K562 (cell line): ENCODE results near the gene LDAH.

ENCODE experiments used
- CEBPB ChIP-seq: fragments of 450-650 bp; IDR thresholded peaks from 2 replicates; pipeline ENCODE4 v1.6.1; 2016; ENCODE audit warnings: missing genetic modification characterization, missing compliant biosample characterization
- HIVEP1 ChIP-seq: fragments of 250-450 bp; sonication (Bioruptor Pico); IDR thresholded peaks from 2 replicates; pipeline ENCODE4 v1.4.0; 2020; ENCODE audit warnings: mild to moderate bottlenecking
- ILF3 ChIP-seq: fragments of 450-650 bp; IDR thresholded peaks from 2 replicates; pipeline ENCODE4 v1.6.1; 2018; ENCODE audit warnings: antibody characterized with exemption, mild to moderate bottlenecking, moderate library complexity, borderline replicate concordance
- MTA3 ChIP-seq: fragments of 450-650 bp; formaldehyde crosslinking; IDR thresholded peaks from 2 replicates; pipeline ENCODE4 v1.6.1; 2017; ENCODE audit warnings: mild to moderate bottlenecking, borderline replicate concordance
- ZBTB17 ChIP-seq: fragments of 450-650 bp; formaldehyde crosslinking; IDR thresholded peaks from 2 replicates; pipeline ENCODE4 v1.4.0; 2020; ENCODE audit warnings: mild to moderate bottlenecking
- ZNF274 ChIP-seq: IDR thresholded peaks from 2 replicates; pipeline ENCODE4 v1.6.1; 2011; ENCODE audit warnings: low read depth, mild to moderate bottlenecking, low read length, moderate library complexity, borderline replicate concordance
- TF ChIP-seq, protein P1 (sequence below), 3 experiments: IDR thresholded peaks in 2 of 3; conservative IDR thresholded peaks in 1 of 3; 2 replicates each; pipeline ENCODE4 v1.5.1; 2011 to 2012; ENCODE audit warnings: low read length in 3 of 3, mild to moderate bottlenecking in 3 of 3, control low read depth in 2 of 3, improper control_type of control experiment in 1 of 3, inconsistent platforms in 1 of 3, low read depth in 1 of 3, mixed read lengths in 1 of 3, moderate library complexity in 1 of 3; ENCODE audit not compliant: insufficient read depth in 2 of 3
- TF ChIP-seq, protein P2 (sequence below): sonication (generic); formaldehyde crosslinking; IDR thresholded peaks from 2 replicates; pipeline ENCODE4 v1.5.0; 2020; ENCODE audit warnings: missing genetic modification reagents

DNA sequence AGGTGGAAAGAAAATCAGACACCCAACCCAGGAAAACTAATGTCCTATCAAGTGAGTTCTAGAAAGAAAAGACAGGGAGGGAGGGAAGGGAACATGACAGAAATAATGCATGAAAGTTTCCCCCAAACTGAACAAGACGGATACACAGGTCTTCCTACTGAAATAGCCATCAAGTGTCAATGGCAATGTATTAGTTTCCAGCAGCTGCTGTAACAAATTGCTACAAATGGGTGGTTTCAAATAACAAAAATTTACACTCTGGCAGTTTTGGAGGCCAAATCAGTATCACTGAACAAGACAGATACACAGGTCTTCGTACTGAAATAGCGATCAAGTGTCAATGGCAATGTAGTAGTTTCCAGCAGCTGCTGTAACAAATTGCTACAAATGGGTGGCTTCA is 70.6 kb downstream of the LDAH start:
- TF ChIP-seq, protein P1, sequence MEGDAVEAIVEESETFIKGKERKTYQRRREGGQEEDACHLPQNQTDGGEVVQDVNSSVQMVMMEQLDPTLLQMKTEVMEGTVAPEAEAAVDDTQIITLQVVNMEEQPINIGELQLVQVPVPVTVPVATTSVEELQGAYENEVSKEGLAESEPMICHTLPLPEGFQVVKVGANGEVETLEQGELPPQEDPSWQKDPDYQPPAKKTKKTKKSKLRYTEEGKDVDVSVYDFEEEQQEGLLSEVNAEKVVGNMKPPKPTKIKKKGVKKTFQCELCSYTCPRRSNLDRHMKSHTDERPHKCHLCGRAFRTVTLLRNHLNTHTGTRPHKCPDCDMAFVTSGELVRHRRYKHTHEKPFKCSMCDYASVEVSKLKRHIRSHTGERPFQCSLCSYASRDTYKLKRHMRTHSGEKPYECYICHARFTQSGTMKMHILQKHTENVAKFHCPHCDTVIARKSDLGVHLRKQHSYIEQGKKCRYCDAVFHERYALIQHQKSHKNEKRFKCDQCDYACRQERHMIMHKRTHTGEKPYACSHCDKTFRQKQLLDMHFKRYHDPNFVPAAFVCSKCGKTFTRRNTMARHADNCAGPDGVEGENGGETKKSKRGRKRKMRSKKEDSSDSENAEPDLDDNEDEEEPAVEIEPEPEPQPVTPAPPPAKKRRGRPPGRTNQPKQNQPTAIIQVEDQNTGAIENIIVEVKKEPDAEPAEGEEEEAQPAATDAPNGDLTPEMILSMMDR (IDR thresholded peaks at IDR 0.05 in 2 of 3, conservative IDR thresholded peaks at IDR 0.05 in 1 of 3; ENCODE audit: insufficient read depth in 2 of 3, low read depth in 1 of 3, low read length in 3 of 3): no peak
- TF ChIP-seq, protein P2, sequence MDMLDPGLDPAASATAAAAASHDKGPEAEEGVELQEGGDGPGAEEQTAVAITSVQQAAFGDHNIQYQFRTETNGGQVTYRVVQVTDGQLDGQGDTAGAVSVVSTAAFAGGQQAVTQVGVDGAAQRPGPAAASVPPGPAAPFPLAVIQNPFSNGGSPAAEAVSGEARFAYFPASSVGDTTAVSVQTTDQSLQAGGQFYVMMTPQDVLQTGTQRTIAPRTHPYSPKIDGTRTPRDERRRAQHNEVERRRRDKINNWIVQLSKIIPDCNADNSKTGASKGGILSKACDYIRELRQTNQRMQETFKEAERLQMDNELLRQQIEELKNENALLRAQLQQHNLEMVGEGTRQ: no peak
- no peak for TF ChIP-seq ZBTB17 (CRISPR knock-in tag)
- no peak for TF ChIP-seq HIVEP1 (CRISPR knock-in tag)
- no peak for TF ChIP-seq CEBPB (tag)
- TF ChIP-seq ILF3: no peak
- no peak for TF ChIP-seq ZNF274
- no peak for TF ChIP-seq MTA3
